A673 (cell line): ENCODE measurements around the gene UQCRHL. TPM values are rescaled to one million over a fixed set of nuclear protein-coding genes. Genes with fewer than 3 reads are reported as not detected.

Source experiments
- BruUV-seq: library from RNA; stranded (reverse); fragments of 400-500 nt; replicated peaks from 2 replicates; lab custom pipeline; 2021; lab: Mats Ljungman, UMichigan
- CTCF ChIA-PET: fragments of 300-600 bp; sonication (Branson Sonifier 250); formaldehyde crosslinking; loops from one replicate; lab custom pipeline; 2022; ENCODE audit warnings: antibody characterized with exemption; lab: Charles Lee
- POLR2A ChIA-PET: fragments of 300-600 bp; sonication (Branson Sonifier 250); formaldehyde crosslinking; loops from one replicate; lab custom pipeline; 2022; ENCODE audit warnings: antibody characterized with exemption; ENCODE audit not compliant: low non-redundant PET; lab: Charles Lee
- DNase-seq: peaks from one replicate; pipeline ENCODE4 v3.0.0-alpha.2; 2015; ENCODE audit warnings: low spot score
- H3K27ac ChIP-seq: fragments of 200-600 bp; sonication (generic); 2 replicates; pipeline ENCODE4 v1.5.1; 2016; ENCODE audit warnings: mixed run types, low read depth, mild to moderate bottlenecking, mixed read lengths, antibody characterized with exemption, low read length; ENCODE audit not compliant: poor library complexity, severe bottlenecking
- H3K27me3 ChIP-seq: fragments of 200-600 bp; sonication (generic); replicated peaks from 2 replicates; pipeline ENCODE4 v1.6.1; 2017; ENCODE audit warnings: mixed run types, low read depth, mild to moderate bottlenecking, mixed read lengths, antibody characterized with exemption, low read length; ENCODE audit not compliant: insufficient read depth, poor library complexity
- H3K36me3 ChIP-seq: fragments of 200-600 bp; sonication (generic); 2 replicates; pipeline ENCODE4 v1.6.1; 2016; ENCODE audit warnings: mixed run types, mild to moderate bottlenecking, mixed read lengths, antibody characterized with exemption, low read length; ENCODE audit not compliant: insufficient read depth, poor library complexity, severe bottlenecking
- H3K4me1 ChIP-seq: fragments of 200-600 bp; sonication (generic); 2 replicates; pipeline ENCODE4 v1.6.1; 2017; ENCODE audit warnings: mixed run types, mild to moderate bottlenecking, mixed read lengths, antibody characterized with exemption, low read length; ENCODE audit not compliant: insufficient read depth, poor library complexity, severe bottlenecking
- H3K4me3 ChIP-seq: fragments of 200-600 bp; sonication (generic); 2 replicates; pipeline ENCODE4 v1.5.1; 2016; ENCODE audit warnings: low read depth, mixed run types, mild to moderate bottlenecking, mixed read lengths, low read length; ENCODE audit not compliant: poor library complexity, severe bottlenecking
- H3K9me3 ChIP-seq: fragments of 200-600 bp; sonication (generic); 2 replicates; pipeline ENCODE4 v1.6.1; 2016; ENCODE audit warnings: mixed run types, low read depth, mild to moderate bottlenecking, mixed read lengths, antibody characterized with exemption, low read length; ENCODE audit not compliant: poor library complexity, severe bottlenecking
- CTCF ChIP-seq: fragments of 300-800, 200-600 bp; sonication (generic); conservative IDR thresholded peaks from 2 replicates; pipeline ENCODE4 v1.5.1; 2017; ENCODE audit warnings: low read depth, mild to moderate bottlenecking, antibody characterized with exemption, low read length, moderate library complexity, mixed read lengths
- EZH2 ChIP-seq: fragments of 200-600 bp; sonication (generic); IDR thresholded peaks from 2 replicates; pipeline ENCODE4 v1.6.1; 2017; ENCODE audit warnings: borderline replicate concordance, low read depth, mild to moderate bottlenecking, mixed read lengths, antibody characterized with exemption, low read length; ENCODE audit not compliant: poor library complexity, severe bottlenecking
- intact Hi-C: fragments of 100-400 bp; cut with micrococcal nuclease; formaldehyde crosslinking; loops from one replicate; pipeline ENCODE4 v1.10.0; 2022; ENCODE audit not compliant: unreplicated experiment
- total RNA-seq: library from RNA; stranded (reverse); gene quantifications from 2 replicates; pipeline ENCODE4 v1.2.3, GENCODE V29; 2021

Gene UQCRHL
- total RNA-seq, 1 experiment from 2014 or later: 4.1 TPM

- ChIA-PET CTCF (no interaction called here), POLR2A (no interaction called here)
- DNase-seq: peak; percentile 68
Measured at GRCh38 chr1:15835205-15835740, 27.8 kb upstream of the UQCRHL start.

GRCh38 chr1:15834406-15835204 is 27.2 kb upstream of the UQCRHL start:
- no peak for TF ChIP-seq EZH2
- TF ChIP-seq CTCF: no peak
- Histone ChIP-seq H3K4me1 (peaks cover 12% of the 10 kb centered on the region), H3K27me3 (no peaks in the 10 kb centered on the region), H3K4me3 (peak overlapping the region; percentile 61), H3K27ac (peak overlapping the region; percentile 100), H3K36me3 (no peaks in the 10 kb centered on the region), H3K9me3 (no peaks in the 10 kb centered on the region)
- DNase-seq: peak; percentile 95
- BruUV-seq: no TSS peak
- intact Hi-C loops: no loop called here
- ChIA-PET POLR2A (interaction anchor here (0.6 to 1.0 kb wide), 2 partner anchors 13 to 177 kb away, joined by 5 to 7 read pairs; partner anchors contain the start of gene SPEN), CTCF (no interaction called here)

More at GRCh38 chr1:15835205-15835740, 27.8 kb upstream of the UQCRHL start:
- no peaks in the 10 kb centered on the region for H3K9me3 ChIP-seq
- H3K27ac ChIP-seq: peak overlapping the region; percentile 100
- intact Hi-C loops: no loop called here
- no peak for TF ChIP-seq CTCF
- TF ChIP-seq EZH2: no peak
- no peaks in the 10 kb centered on the region for H3K27me3 ChIP-seq
- no TSS peak for BruUV-seq
- no peaks in the 10 kb centered on the region for H3K36me3 ChIP-seq
- peaks cover 12% of the 10 kb centered on the region for H3K4me1 ChIP-seq
- H3K4me3 ChIP-seq: peak overlapping the region; percentile 61

GRCh38 chr1:15833842-15834405 is 26.5 kb upstream of the UQCRHL start:
- no peaks in the 10 kb centered on the region for H3K27me3 ChIP-seq
- H3K9me3 ChIP-seq: no peaks in the 10 kb centered on the region
- H3K36me3 ChIP-seq: no peaks in the 10 kb centered on the region
- BruUV-seq: TSS peak; percentile 73
- TF ChIP-seq EZH2 (no peak), CTCF (no peak)
- intact Hi-C loops: no loop called here
- peak overlapping the region; percentile 61 for H3K4me3 ChIP-seq
- H3K27ac ChIP-seq: peak overlapping the region; percentile 100
- ChIA-PET POLR2A (interaction anchor here (0.6 to 1.0 kb wide), 4 partner anchors 11 to 260 kb away, joined by 3 to 7 read pairs (median 5); partner anchors contain the start of gene SPEN), CTCF (interaction anchor here (0.6 kb wide), 1 partner anchor 88 kb away, joined by 3 read pairs; no protein-coding TSS in a partner anchor)
- DNase-seq: no peak
- H3K4me1 ChIP-seq: peaks cover 12% of the 10 kb centered on the region
